WTC11 (cell line): ENCODE results near the gene SUSD4. TPM values are rescaled to one million over a fixed set of nuclear protein-coding genes. Genes with fewer than 3 reads are reported as not detected.

Source experiments
- ATAC-seq: fragments of 200-7000 bp; cut with Tn5 transposase; 2 replicates; pipeline ENCODE4 v1.10.0; 2021; ENCODE audit warnings: mild to moderate bottlenecking, moderate library complexity
- CTCF ChIA-PET: fragments of 300-600 bp; sonication (Branson Sonifier 250); formaldehyde crosslinking; loops from one replicate; lab custom pipeline; 2021; ENCODE audit warnings: antibody characterized with exemption; lab: Charles Lee
- POLR2A ChIA-PET: fragments of 350-600 bp; sonication (Branson Sonifier 250); formaldehyde crosslinking; loops from one replicate; lab custom pipeline; 2021; ENCODE audit warnings: antibody characterized with exemption; lab: Charles Lee
- DNase-seq: peaks from one replicate; pipeline ENCODE4 v3.0.0; 2021; ENCODE audit warnings: low spot score
- H3K27ac Mint-ChIP-seq: 2 replicates; pipeline ENCODE4 v1.8.0; 2021; ENCODE audit warnings: mixed read lengths
- H3K27me3 Mint-ChIP-seq: 2 replicates; pipeline ENCODE4 v1.8.0; 2021; ENCODE audit warnings: low read depth, mild to moderate bottlenecking, moderate library complexity, mixed read lengths
- H3K36me3 Mint-ChIP-seq: 2 replicates; pipeline ENCODE4 v1.8.0; 2021; ENCODE audit warnings: mixed read lengths
- H3K4me1 Mint-ChIP-seq: 2 replicates; pipeline ENCODE4 v1.8.0; 2022; ENCODE audit warnings: mixed read lengths
- H3K4me3 Mint-ChIP-seq: 2 replicates; pipeline ENCODE4 v1.8.0; 2021; ENCODE audit warnings: mild to moderate bottlenecking, moderate library complexity, mixed read lengths
- H3K9me3 Mint-ChIP-seq: 2 replicates; pipeline ENCODE4 v1.8.0; 2021; ENCODE audit warnings: mixed read lengths
- ELF4 ChIP-seq: sonication (generic); formaldehyde crosslinking; IDR thresholded peaks from 2 replicates; pipeline ENCODE4 v1.8.1; 2022; ENCODE audit warnings: low read depth, mild to moderate bottlenecking, moderate library complexity, missing genetic modification reagents
- ESRRA ChIP-seq: sonication (generic); formaldehyde crosslinking; IDR thresholded peaks from 2 replicates; pipeline ENCODE4 v1.8.1; 2022; ENCODE audit warnings: mild to moderate bottlenecking, missing genetic modification reagents, borderline replicate concordance
- FOXK1 ChIP-seq: sonication (generic); formaldehyde crosslinking; IDR thresholded peaks from 2 replicates; pipeline ENCODE4 v1.8.0; 2022; ENCODE audit warnings: mild to moderate bottlenecking, moderate library complexity, missing genetic modification reagents
- IRF2 ChIP-seq: sonication (generic); formaldehyde crosslinking; IDR thresholded peaks from 2 replicates; pipeline ENCODE4 v1.8.0; 2022; ENCODE audit warnings: low read depth, missing genetic modification reagents, borderline replicate concordance
- JAZF1 ChIP-seq: fragments of 250-450 bp; sonication (Bioruptor Pico); IDR thresholded peaks from 2 replicates; pipeline ENCODE4 v1.9.0; 2021; ENCODE audit warnings: moderate library complexity, mild to moderate bottlenecking, inconsistent platforms
- JUN ChIP-seq: sonication (generic); formaldehyde crosslinking; IDR thresholded peaks from 2 replicates; pipeline ENCODE4 v1.8.0; 2023; ENCODE audit warnings: mild to moderate bottlenecking, missing genetic modification reagents
- MYBL2 ChIP-seq: sonication (generic); formaldehyde crosslinking; IDR thresholded peaks from 2 replicates; pipeline ENCODE4 v1.8.1; 2023; ENCODE audit warnings: mild to moderate bottlenecking, moderate library complexity, missing genetic modification reagents
- NFE2L1 ChIP-seq: sonication (generic); formaldehyde crosslinking; IDR thresholded peaks from 2 replicates; pipeline ENCODE4 v1.8.1; 2023; ENCODE audit warnings: missing genetic modification reagents
- NR2C2 ChIP-seq: sonication (generic); formaldehyde crosslinking; IDR thresholded peaks from 2 replicates; pipeline ENCODE4 v1.8.0; 2022; ENCODE audit warnings: mild to moderate bottlenecking, missing genetic modification reagents
- NR3C1 ChIP-seq: sonication (generic); formaldehyde crosslinking; conservative IDR thresholded peaks from 2 replicates; pipeline ENCODE4 v1.8.1; 2023; ENCODE audit warnings: low read depth, mild to moderate bottlenecking, missing genetic modification reagents
- PRDM15 ChIP-seq: sonication (generic); formaldehyde crosslinking; IDR thresholded peaks from 2 replicates; pipeline ENCODE4 v1.8.0; 2022; ENCODE audit warnings: missing genetic modification reagents
- PREB ChIP-seq: sonication (generic); formaldehyde crosslinking; IDR thresholded peaks from 2 replicates; pipeline ENCODE4 v1.8.1; 2022; ENCODE audit warnings: mild to moderate bottlenecking, missing genetic modification reagents, moderate library complexity, borderline replicate concordance
- TCF7 ChIP-seq: sonication (generic); formaldehyde crosslinking; IDR thresholded peaks from 2 replicates; pipeline ENCODE4 v1.8.0; 2022; ENCODE audit warnings: mild to moderate bottlenecking, low read depth, missing genetic modification reagents, moderate library complexity
- ZNF121 ChIP-seq: sonication (generic); formaldehyde crosslinking; IDR thresholded peaks from 2 replicates; pipeline ENCODE4 v1.8.0; 2023; ENCODE audit warnings: missing genetic modification reagents
- ZNF396 ChIP-seq: fragments of 250-450 bp; sonication (Bioruptor Pico); IDR thresholded peaks from 2 replicates; pipeline ENCODE4 v1.8.0; 2021; ENCODE audit warnings: mild to moderate bottlenecking, moderate library complexity, borderline replicate concordance
- ZNF416 ChIP-seq: fragments of 250-450 bp; sonication (Bioruptor Pico); IDR thresholded peaks from 2 replicates; pipeline ENCODE4 v1.9.0; 2021; ENCODE audit warnings: mild to moderate bottlenecking, inconsistent platforms
- total RNA-seq: library from RNA; stranded (reverse); gene quantifications from 3 replicates; pipeline ENCODE4 v1.2.3, GENCODE V29; 2021
- TF ChIP-seq, protein P1 (sequence below): sonication (generic); formaldehyde crosslinking; IDR thresholded peaks from 2 replicates; pipeline ENCODE4 v1.8.0; 2023; ENCODE audit warnings: missing genetic modification reagents
- TF ChIP-seq, protein P2 (sequence below): sonication (generic); formaldehyde crosslinking; IDR thresholded peaks from 2 replicates; pipeline ENCODE4 v1.8.1; 2023; ENCODE audit warnings: mild to moderate bottlenecking, missing genetic modification reagents

SUSD4 gene
- total RNA-seq, 1 experiment from 2014 or later, result 1.8 TPM

DNA sequence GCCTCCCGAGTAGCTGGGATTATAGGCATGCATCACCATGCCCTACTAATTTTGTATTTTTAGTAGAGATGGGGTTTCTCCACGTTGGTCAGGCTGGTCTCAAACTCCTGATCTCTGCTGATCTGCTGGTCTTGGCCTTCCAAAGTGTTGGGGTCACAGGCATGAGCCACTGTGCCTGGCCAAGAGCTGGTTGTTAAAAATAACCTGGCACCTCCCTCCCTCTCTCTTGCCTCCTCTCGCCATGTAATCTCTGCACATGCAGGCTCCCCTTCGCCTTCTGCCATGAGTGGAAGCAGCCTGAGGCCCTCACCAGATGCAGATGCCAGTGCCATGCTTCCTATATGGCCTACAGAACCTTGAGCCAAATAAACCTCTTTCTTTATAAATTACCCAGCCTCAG, 146.2 kb downstream of the SUSD4 start (continued):
- no peak for TF ChIP-seq ZNF396 (CRISPR knock-in tag)
- TF ChIP-seq NR2C2 (CRISPR knock-in tag), result no peak
- TF ChIP-seq, protein P1, sequence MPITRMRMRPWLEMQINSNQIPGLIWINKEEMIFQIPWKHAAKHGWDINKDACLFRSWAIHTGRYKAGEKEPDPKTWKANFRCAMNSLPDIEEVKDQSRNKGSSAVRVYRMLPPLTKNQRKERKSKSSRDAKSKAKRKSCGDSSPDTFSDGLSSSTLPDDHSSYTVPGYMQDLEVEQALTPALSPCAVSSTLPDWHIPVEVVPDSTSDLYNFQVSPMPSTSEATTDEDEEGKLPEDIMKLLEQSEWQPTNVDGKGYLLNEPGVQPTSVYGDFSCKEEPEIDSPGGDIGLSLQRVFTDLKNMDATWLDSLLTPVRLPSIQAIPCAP, result no peak
- TF ChIP-seq IRF2 (CRISPR knock-in tag), result no peak
- TF ChIP-seq, all 79 proteins: peak for 0

GRCh38 chr1:223216531-223217205, 147.3 kb downstream of the SUSD4 start:
- ATAC-seq, result no peak
- POLR2A ChIA-PET, result no interaction called here
- CTCF ChIA-PET, result no interaction called here

GRCh38 chr1:223216074-223216473, 147.9 kb downstream of the SUSD4 start:
- peaks cover 23% of the 10 kb centered on the region for H3K9me3 Mint-ChIP-seq
- H3K36me3 Mint-ChIP-seq, result peaks cover 9% of the 10 kb centered on the region
- ChIA-PET CTCF (no interaction called here), POLR2A (no interaction called here)
- ATAC-seq, result no peak
- no peak overlapping the region for H3K27ac Mint-ChIP-seq
- DNase-seq, result no peak
- peaks cover 7% of the 10 kb centered on the region for H3K27me3 Mint-ChIP-seq
- no peak overlapping the region for H3K4me3 Mint-ChIP-seq
- no peaks in the 10 kb centered on the region for H3K4me1 Mint-ChIP-seq
- no peak for TF ChIP-seq PREB (CRISPR knock-in tag)
- no peak for TF ChIP-seq ELF4
- no peak for TF ChIP-seq TCF7
- no peak for TF ChIP-seq NFE2L1
- TF ChIP-seq JAZF1 (CRISPR knock-in tag), result no peak
- no peak for TF ChIP-seq NR3C1 (CRISPR knock-in tag)
- no peak for TF ChIP-seq ZNF416 (CRISPR knock-in tag)
- no peak for TF ChIP-seq ZNF396 (CRISPR knock-in tag)
- no peak for TF ChIP-seq JUN (CRISPR knock-in tag)

More at GRCh38 chr1:223216531-223217205, 147.3 kb downstream of the SUSD4 start:
- H3K9me3 Mint-ChIP-seq, result peaks cover 23% of the 10 kb centered on the region
- no peak for DNase-seq
- H3K4me1 Mint-ChIP-seq, result no peaks in the 10 kb centered on the region
- H3K27me3 Mint-ChIP-seq, result peaks cover 7% of the 10 kb centered on the region
- peaks cover 9% of the 10 kb centered on the region for H3K36me3 Mint-ChIP-seq
- no peak overlapping the region for H3K27ac Mint-ChIP-seq
- no peak overlapping the region for H3K4me3 Mint-ChIP-seq
- TF ChIP-seq MYBL2 (CRISPR knock-in tag) (no peak), ESRRA (CRISPR knock-in tag) (no peak), FOXK1 (CRISPR knock-in tag) (no peak), JAZF1 (CRISPR knock-in tag) (no peak), ZNF121 (CRISPR knock-in tag) (no peak), PRDM15 (no peak)
- TF ChIP-seq, protein P1, result no peak
- TF ChIP-seq, protein P2, sequence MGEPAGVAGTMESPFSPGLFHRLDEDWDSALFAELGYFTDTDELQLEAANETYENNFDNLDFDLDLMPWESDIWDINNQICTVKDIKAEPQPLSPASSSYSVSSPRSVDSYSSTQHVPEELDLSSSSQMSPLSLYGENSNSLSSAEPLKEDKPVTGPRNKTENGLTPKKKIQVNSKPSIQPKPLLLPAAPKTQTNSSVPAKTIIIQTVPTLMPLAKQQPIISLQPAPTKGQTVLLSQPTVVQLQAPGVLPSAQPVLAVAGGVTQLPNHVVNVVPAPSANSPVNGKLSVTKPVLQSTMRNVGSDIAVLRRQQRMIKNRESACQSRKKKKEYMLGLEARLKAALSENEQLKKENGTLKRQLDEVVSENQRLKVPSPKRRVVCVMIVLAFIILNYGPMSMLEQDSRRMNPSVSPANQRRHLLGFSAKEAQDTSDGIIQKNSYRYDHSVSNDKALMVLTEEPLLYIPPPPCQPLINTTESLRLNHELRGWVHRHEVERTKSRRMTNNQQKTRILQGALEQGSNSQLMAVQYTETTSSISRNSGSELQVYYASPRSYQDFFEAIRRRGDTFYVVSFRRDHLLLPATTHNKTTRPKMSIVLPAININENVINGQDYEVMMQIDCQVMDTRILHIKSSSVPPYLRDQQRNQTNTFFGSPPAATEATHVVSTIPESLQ, result no peak
